HCT116 (cell line): ENCODE measurements around the gene MYLIP.

Source experiments
- EZH2 ChIP-seq: fragments of 200-600 bp; sonication (generic); IDR thresholded peaks from 2 replicates; pipeline ENCODE4 v1.6.1; 2017; ENCODE audit warnings: antibody characterized with exemption, mixed run types
- MAX ChIP-seq: IDR thresholded peaks from 2 replicates; pipeline ENCODE4 v1.6.1; 2012

GRCh38 chr6:16090452-16090851, 38.4 kb upstream of the MYLIP start:
- TF ChIP-seq MAX = no peak
- TF ChIP-seq EZH2 = no peak
